ENCODE data around the gene CPTP.

The CPTP gene

DNA sequence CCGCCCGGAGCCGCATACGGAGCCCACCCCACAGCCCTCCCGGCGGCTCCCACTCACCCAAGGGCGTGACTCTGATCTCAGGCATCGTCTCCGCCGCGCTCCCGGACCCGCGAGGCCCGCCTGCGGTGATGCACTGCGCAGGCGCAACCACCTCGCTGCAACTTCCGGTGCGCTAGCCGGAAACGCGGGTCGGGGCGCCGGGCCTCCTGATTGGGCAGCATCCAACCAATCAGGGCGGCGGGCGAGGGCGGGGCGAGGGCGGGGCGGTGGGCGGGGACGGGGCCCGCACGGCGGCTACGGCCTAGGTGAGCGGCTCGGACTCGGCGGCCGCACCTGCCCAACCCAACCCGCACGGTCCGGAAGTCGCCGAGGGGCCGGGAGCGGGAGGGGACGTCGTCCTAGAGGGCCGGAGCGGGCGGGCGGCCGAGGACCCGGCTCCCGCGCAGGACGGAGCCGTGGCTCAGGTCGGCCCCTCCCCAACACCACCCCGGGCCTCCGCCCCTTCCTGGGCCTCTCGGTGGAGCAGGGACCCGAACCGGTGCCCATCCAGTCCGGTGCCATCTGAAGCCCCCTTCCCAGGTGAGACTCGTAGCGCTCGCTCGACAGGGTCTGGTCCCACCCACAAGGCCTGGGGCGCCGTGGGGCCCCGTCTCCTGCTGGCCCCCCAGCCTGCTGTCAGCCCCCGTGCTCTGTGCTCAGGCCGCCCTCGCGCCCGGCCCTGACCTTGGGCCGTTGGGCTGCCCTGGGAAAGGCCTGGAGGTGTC lies at the start of gene CPTP, which contains the start of gene INTS11:
Gene CPTP (plus strand): TSS at position 279 of the 764 bp plus-strand sequence. CDS start 2,109 bp downstream, outside the sequence.
Gene INTS11 (minus strand): TSS at position 137 of the 764 bp plus-strand sequence. CDS start 52 bp downstream, at position 85.
- FAIRE-seq, result no peak

DNA sequence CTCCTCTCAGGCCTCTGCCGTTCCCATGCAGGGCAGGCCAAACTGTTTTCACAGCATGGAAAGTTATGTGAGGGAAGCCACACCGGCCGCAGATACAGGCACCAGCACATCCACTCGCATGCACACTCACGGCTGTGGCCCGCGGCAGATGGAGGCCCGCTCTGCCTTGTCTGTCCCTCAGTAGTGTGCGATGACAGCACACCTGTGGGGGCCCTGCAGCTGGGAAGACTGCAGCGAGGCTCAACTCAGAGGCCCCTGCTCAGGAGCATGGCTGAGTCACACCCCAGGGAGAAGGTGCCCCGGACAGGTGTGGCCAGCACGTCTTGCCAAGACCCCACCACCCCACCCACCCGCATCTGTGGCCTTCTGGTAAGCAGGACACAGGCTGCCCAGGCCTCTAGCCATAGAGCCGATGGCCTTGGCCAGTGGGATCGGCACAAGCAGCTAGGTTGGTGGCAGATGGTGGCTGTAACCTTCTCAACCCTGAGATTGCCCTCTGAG lies 49.6 kb upstream of the CPTP start:
- no peak for FAIRE-seq

DNA sequence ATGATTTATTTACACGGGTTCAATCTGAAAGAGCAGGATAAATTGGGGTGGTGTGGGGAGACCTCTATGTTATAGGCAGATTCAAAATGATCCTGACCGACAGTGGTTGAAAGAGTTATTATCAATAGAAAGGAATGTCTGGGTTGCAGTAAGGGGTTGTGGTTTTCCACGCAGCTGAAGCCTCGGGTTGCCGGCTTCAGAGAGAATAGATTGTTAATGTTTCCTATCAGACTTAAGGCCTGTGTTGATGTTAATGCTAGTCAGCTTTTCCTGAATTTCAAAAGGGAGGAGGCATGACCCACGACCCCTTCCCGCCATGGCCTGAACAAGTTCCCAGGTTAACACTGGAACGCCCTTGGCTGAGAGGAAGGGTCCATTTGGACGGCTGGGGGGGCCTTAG lies 48.8 kb upstream of the CPTP start:
- no peak for FAIRE-seq

DNA sequence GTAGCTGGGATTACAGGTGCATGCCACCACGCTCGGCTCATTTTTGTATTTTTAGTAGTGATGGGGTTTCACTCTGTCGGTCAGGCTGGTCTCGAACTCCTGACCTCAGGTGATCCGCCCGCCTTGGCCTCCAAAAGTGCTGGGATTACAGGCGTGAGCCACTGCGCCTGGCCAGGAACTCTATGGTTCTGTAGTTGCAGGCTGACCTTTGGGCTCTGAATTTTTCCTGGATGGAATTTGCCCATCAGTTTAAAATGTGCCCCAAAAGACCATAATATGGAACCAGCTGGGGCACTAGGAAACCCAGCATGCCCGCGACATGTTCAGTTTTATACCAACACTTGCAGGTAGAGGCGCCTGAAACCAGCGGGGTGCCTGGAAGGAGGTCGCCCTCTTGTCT lies 46.0 kb upstream of the CPTP start:
- FAIRE-seq, result no peak

DNA sequence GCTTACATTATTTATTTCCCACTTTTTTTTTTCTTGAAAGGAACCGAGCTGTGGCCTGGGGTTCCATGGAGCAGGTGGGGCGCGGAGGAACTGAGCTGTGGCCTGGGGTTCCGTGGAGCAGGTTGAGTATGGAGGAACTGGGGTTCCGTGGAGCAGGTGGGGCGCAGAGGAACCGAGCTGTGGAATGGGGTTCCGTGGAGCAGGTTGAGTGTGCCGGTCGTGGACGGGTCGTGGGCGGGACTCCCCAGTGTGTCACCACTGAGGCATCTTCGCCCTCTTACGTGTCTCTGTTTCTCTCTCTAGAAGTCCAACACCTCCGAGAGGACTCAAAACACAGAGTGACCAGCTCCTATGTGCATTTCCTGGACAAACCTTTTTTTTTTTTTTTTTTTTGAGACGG lies 45.6 kb upstream of the CPTP start:
- no peak for FAIRE-seq

DNA sequence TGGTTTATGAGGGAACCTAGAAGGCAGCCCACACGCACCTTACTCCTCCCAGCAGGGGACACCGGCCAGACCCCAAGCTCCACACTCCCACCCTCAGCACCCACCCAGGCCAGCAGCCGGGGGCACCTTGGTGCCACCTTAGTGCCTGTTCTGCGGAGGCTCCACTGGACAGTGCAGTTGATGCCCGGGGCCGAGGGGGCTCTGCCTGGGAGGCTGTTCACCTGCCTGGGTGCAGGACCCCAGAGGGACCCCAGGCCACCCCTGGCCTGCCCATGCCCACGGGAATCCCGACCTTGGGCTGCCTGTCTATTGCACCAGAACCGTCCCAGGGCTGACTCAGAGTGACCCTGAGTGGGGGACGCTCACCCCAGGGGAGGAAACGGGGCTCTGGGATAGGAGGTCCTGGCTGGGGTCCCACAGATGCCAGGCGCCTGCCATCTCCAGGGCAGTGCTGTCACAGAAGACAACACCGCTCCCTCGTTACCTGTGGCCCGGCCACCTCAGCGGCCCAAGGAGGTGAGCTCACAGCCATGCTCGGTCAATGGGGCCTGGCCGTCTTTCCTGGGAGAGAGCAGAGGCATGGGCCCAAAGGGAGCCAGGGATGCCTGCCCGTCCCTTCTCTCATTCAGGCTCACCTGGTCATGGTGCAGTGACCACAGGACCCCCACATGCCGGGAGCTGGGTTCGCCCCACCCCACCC lies 43.7 kb upstream of the CPTP start:
- no peak for FAIRE-seq

DNA sequence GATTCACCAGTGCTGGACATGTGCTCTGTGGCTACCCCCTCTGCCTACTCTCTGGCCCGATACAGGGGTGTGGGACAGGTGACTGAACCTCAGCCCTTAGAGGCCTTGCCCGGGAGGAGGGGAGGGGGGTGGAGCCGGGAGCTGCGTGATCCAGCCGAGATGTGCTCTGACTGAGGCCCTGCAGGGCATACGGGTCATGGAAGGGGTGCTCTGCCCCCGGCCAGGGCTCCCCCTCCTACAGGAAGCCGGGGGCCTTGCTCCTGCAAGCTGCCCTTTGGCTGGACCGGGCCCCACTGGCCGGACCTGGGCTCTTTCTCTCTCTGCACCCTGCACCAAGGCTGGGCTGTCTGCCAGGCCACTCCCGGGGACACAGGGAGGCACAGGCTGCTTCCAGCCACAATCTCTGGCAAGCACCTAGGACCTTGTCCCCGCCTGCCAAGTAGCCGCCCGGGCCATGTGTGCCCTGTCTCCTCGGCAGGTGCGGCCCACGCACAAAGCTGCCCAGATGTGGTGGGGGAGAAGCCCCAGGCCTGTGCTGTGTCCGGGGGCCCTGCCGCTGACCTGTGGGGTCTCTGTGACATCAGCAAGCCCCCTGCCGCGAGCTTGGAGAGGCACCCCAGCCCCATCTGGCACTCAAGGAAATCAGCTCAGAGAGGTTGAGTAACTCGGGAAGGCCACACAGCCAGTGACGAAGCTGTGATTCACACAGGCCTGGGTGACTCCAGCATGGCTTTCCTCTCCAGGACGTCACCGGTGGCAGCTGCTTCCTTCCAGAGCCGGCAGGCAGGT lies 42.9 kb upstream of the CPTP start:
- FAIRE-seq, result no peak

DNA sequence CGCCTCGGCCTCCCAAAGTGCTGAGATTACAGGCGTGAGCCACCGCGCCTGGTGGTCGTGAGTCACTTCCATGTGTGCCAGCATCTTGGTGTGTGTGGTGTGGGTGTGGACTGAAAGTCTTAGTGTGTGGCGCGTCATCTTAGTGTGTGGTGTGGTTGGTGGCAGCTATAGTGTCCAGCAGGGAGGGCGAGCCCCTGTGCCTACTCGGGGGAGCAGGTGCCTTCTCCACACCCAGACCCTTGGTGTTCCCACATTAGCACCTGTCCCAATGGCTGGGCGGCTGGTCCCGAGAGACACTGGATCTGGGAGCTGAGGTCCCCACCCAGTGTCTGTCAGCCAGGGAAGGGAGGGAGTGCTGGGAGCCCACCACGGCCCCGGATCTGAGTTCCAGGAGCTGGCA lies 41.6 kb upstream of the CPTP start:
- FAIRE-seq, result no peak

DNA sequence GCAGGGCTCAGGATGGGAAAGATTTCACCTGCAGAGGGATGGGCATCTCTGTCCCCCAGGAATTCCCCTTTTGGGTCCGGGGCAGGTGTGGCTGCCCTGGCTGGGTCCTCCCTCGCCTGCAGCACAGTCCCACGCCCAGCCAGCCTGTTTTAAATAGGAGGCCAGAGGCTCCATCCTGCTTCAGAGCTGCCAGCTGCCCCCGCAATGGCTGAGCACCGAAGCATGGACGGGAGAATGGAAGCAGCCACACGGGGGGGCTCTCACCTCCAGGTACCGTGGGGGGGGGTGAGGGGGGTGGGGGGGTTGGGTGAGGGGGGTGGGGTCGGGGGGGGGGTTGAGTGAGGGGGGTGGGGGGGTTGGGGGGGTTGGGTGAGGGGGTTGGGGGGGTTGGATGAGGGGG lies 40.8 kb upstream of the CPTP start:
- no peak for FAIRE-seq

DNA sequence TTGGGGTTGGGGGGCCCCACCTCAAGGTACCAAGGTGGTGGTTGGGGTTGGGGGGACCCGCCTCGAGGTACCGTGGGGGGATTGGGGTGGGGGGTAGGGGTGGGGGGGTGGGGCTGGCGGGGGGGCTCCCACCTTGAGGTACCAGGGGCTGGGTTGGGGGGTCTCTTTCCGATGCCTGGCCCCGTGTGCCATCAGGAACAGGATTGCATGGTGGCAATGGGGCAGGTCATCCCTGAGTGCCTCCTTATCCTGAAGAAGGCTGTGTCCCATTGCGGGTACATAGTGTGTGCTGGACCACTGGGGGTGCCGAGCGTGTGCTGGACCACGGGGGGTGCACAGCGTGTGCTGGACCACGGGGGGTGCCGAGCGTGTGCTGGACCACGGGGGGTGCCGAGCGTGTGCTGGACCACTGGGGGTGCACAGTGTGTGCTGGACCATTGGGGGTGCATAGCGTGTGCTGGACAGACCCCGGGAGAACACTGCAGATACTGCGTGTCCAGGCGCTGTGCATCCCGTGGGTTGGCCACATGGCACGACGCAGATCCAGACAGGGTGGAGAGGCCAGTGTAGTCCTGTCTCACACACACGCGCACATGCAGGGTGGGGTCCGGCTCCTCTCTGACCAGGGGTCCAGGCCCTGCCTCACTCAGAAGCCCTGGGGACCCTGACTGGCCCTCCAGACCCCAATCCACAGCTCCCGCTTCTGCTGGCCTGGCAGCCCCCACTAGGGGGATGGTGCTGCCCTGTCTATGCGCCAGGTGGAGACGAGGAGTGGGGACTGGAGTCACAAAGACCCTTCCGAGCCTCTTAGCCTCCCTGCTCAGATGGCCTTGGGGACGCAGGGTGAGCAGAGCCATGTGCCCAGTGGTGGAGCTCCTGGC lies 40.1 kb upstream of the CPTP start:
- no peak for FAIRE-seq

DNA sequence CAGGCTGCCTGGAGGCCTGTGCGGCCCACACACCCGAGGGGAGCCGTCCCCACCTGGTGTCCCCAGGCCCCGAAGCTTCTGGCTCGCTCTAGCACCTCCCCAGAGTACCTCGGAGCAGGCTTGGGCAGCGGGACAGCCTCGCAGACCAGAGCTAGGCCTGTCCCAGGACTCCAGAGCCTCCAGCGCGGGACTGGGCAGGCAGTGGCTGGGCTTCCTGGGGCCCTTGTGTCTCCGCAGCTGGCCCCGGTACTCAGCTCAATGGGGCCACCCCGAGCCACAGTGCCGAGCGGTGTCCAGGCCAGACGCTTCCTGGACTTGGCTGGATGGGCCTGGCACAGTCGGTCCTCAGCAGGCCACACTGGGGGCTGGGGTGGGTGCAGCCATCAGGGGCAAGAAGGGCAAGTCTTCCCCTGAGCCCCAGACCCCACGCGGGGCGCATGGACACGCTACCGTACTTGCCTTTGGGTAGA lies 39.5 kb upstream of the CPTP start:
- no peak for FAIRE-seq

DNA sequence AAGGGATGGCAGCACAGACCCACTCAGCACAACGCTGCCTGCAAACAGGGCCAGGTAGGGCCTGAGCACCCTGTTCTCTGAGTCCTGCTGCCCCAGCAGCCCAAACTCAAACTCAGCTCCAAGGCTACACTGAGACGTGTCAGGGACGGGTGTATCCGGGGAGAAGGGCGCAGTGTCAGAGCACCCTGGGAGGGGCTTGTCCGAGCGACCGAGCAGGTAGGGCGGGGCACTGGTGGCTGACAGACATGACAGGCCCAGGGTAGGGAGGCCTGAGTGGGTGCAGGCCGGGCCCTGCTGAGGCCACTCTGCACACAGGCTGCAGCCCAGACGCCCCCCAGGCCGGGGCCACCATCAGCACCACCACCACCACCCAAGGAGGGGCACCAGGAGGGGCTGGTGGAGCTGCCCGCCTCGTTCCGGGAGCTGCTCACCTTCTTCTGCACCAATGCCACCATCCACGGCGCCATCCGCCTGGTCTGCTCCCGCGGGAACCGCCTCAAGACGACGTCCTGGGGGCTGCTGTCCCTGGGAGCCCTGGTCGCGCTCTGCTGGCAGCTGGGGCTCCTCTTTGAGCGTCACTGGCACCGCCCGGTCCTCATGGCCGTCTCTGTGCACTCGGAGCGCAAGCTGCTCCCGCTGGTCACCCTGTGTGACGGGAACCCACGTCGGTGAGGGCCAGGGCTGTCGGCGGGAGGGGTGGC lies 38.8 kb upstream of the CPTP start:
- FAIRE-seq, result no peak

DNA sequence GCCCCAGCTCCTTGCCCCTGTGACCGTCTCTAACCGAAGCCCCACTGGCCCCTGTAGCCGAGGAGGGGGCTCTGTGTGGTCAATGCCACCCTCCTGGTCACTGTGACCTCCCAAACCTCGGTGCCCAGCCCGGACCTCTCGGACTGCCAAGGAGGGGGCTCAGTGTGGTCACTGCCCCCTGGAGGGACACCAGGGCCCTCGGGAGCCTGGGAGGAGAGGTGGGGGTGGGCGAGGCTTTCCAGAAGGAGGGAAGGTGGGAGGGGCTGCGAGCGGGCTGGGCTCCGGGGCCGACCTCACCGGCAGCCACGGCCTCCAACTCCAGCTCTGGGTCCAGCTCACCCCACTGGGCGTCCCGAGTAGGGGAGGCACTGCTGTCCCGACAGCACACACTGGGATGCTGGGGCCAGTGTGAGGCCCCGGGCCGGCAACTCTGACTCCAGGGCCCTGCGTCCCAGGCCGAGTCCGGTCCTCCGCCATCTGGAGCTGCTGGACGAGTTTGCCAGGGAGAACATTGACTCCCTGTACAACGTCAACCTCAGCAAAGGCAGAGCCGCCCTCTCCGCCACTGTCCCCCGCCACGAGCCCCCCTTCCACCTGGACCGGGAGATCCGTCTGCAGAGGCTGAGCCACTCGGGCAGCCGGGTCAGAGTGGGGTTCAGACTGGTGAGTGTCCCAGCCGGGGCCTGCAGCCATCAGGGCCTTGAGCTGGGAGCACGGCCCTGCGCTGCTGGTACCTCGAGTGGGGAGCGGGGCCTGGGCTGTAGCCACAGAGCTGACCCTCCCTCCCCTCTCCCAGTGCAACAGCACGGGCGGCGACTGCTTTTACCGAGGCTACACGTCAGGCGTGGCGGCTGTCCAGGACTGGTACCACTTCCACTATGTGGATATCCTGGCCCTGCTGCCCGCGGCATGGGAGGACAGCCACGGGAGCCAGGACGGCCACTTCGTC lies 38.0 kb upstream of the CPTP start:
- no peak for FAIRE-seq

DNA sequence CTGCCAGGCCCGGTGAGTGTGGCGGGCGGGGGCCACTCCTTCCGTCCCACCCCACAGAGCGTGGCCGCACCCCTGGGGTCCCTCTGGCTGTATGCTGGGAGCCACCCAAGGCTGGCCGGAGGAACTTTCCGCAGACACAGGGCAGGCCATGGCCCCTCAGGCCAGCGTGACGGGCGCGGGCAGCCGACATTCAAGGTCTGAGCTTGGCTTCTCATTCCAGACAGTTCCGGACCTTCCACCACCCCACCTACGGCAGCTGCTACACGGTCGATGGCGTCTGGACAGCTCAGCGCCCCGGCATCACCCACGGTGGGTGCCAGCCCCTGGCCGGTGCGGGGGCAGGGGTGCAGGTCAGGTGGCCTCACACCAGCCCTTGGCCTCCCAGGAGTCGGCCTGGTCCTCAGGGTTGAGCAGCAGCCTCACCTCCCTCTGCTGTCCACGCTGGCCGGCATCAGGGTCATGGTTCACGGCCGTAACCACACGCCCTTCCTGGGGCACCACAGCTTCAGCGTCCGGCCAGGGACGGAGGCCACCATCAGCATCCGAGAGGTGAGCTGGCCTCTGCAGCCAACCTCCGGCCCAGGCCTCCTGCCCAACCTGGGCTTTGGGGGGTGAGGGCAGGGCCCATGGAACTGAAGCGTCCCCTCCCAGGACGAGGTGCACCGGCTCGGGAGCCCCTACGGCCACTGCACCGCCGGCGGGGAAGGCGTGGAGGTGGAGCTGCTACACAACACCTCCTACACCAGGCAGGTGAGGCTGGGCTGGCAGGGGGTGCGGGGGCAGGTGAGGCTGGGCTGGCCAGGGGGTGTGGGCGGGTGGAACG lies 37.1 kb upstream of the CPTP start:
- FAIRE-seq, result no peak

DNA sequence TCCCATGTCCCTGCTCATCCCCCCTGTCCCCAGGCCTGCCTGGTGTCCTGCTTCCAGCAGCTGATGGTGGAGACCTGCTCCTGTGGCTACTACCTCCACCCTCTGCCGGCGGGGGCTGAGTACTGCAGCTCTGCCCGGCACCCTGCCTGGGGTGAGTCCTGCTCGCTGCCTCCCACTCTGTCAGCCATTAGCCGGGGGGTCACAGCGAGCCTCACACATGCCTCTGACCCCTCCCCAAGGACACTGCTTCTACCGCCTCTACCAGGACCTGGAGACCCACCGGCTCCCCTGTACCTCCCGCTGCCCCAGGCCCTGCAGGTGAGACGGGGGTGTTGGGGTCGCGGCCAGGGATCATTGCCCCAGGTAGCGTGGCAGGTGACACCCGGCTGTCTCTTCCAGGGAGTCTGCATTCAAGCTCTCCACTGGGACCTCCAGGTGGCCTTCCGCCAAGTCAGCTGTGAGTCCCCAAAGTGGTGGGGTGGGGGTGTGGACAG lies 34.3 kb upstream of the CPTP start:
- FAIRE-seq, result no peak

DNA sequence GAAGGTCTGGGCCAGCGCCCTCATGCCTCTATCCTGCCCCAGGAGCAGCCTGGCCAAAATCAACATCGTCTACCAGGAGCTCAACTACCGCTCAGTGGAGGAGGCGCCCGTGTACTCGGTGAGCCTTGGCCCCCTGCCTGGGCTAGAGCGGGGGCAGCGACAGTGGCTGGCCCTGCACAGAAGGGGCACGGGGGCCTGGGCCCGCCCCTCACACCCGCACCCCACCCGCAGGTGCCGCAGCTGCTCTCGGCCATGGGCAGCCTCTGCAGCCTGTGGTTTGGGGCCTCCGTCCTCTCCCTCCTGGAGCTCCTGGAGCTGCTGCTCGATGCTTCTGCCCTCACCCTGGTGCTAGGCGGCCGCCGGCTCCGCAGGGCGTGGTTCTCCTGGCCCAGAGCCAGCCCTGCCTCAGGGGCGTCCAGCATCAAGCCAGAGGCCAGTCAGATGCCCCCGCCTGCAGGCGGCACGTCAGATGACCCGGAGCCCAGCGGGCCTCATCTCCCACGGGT lies 33.5 kb upstream of the CPTP start:
- FAIRE-seq, result no peak

DNA sequence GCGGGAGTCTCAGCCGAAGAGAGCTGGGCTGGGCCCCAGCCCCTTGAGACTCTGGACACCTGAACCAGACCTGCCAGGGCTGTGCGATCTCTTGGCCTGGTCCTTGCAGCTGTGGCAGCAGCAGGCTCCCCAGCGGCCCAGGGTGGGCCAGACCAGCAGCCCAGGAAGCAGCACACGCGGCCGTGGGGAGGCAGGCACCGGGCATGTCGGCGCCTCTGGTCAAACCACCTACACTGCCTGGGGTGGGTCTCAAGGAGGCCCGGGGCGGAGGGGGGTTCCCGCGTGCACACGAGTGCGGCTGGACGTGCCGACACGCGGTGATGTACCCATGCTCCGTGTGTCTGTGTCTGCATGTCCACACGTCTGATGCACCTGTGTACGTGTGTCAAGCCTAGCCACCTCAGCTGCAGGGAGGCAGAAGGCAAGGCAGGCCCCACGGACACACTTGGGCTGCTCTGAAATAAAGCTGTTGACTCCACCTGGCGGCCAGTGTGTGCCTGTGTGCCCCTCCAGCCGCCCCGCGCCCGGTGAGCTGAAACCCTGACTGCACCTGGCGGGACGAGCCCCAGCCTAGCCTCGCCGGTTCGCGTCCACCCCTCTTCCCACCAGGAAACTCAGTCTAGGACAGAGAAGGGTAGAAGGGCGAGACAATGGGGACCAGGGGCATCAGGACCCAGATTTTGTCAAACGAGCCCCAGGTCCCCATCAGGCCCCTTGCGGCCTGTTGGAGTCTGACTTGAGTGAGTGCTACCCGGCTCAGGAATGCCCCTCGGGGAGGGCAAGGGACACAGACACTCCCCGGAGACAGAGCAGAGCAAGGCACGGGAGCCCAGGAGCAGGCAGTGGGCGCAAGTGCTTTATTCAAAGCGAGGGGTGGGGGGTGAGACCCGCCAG lies 32.8 kb upstream of the CPTP start:
- no peak for FAIRE-seq

DNA sequence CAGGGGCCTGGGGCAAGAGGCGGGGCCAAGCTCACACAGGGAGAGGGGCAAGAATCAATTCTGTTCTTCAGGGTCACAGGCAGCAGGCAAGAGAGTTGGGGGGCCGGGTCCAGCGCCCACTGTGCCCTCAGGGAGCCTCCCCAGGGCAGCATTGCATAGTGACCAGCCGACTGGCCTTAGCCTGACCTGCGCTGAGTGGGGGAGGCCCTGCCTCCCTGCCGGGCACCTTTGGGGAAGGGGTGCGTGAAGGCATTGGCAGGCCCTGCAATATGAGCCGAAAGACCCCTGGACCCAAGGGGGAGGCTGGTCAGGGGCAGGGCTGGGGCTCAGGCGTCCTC lies 32.2 kb upstream of the CPTP start:
- FAIRE-seq, result no peak

All from endometrium (tissue), 2 donors.